Gastrocnemius medialis (tissue), 4 donors: ENCODE data around the gene LTBP4. TPM values are rescaled to one million over a fixed set of nuclear protein-coding genes. Genes with fewer than 3 reads are reported as not detected.

Experiments used
- ATAC-seq, 2 donors: fragments of 150-250 bp; one replicate each; pipeline ENCODE4 v1.9.1; 2016
- DNase-seq, 2 donors: peaks; one replicate each; pipeline ENCODE4 v3.0.0-alpha.2; 2019
- H3K27ac ChIP-seq, 4 donors: fragments of 200-600 bp; sonication (generic); 1 replicate in 1 of 4; 2 replicates in 3 of 4; pipeline ENCODE4 v1.5.1; 2016 to 2018; ENCODE audit warnings: mild to moderate bottlenecking in 2 of 4, moderate library complexity in 1 of 4
- H3K27me3 ChIP-seq, 3 donors: fragments of 200-600 bp; sonication (generic) in 2 of 3; 1 replicate in 1 of 3; 2 replicates in 2 of 3; pipeline versions ENCODE4 v1.5.1 to v1.6.0; 2016 to 2019; ENCODE audit warnings: mild to moderate bottlenecking in 1 of 3, moderate library complexity in 1 of 3
- H3K36me3 ChIP-seq, 2 donors: fragments of 200-600 bp; sonication (generic) in 1 of 2; one replicate each; pipeline ENCODE4 v1.5.1; 2017 to 2018
- H3K4me1 ChIP-seq, 2 donors: fragments of 200-600 bp; sonication (generic) in 1 of 2; one replicate each; pipeline ENCODE4 v1.5.1; 2016 to 2017; ENCODE audit warnings: mild to moderate bottlenecking in 2 of 2
- H3K4me3 ChIP-seq, 4 donors: fragments of 200-600 bp; sonication (generic) in 3 of 4; 1 replicate in 1 of 4; 2 replicates in 3 of 4; pipeline ENCODE4 v1.5.1; 2016 to 2019; ENCODE audit warnings: mild to moderate bottlenecking in 2 of 4
- H3K9me3 ChIP-seq, 3 donors: fragments of 200-600 bp; sonication (generic) in 2 of 3; 1 replicate in 1 of 3; 2 replicates in 2 of 3; pipeline ENCODE4 v1.5.1; 2016 to 2019
- CTCF ChIP-seq, 5 experiments: fragments of 450-650 bp in 3 of 5; fragments of 200-600 bp in 2 of 5; sonication (generic) in 2 of 5; IDR thresholded peaks in 4 of 5; conservative IDR thresholded peaks in 1 of 5; 1 replicate in 4 of 5; 2 replicates in 1 of 5; pipeline ENCODE4 v1.5.1; 2016 to 2019; ENCODE audit warnings: antibody characterized with exemption in 5 of 5, mild to moderate bottlenecking in 3 of 5, moderate library complexity in 3 of 5
- POLR2A ChIP-seq, 2 donors: fragments of 450-650 bp; IDR thresholded peaks; one replicate each; pipeline ENCODE4 v1.6.1; 2017; ENCODE audit warnings: antibody characterized with exemption in 2 of 2, mild to moderate bottlenecking in 2 of 2, moderate library complexity in 2 of 2
- in situ Hi-C, 4 donors: fragments of 200-750 bp; cut with MboI; loops; one replicate each; pipeline versions ENCODE4 v1.15.0 to v1.8.0; 2017; ENCODE audit warnings: low sequenced_read_pairs in 4 of 4
- intact Hi-C: fragments of 100-400 bp; cut with DNase I; formaldehyde crosslinking; loops from one replicate; pipeline ENCODE4 v1.15.1; 2023; ENCODE audit warnings: low total_unique reads
- total RNA-seq, 4 donors: library from RNA; depleted of rRNA; stranded (reverse); fragments of >200 nt; gene quantifications; one replicate each; pipeline versions ENCODE4 v1.1.0 to v1.2.3, GENCODE V29; 2016

LTBP4 gene
- total RNA-seq, 4 donors from 2014 or later, result 34.4 to 46.7 (median 40.5) TPM

GRCh38 chr19:40677156-40677555, 76.0 kb downstream of the LTBP4 start:
- Histone ChIP-seq H3K4me3 (no peak overlapping the region), H3K27me3 (no peaks in the 10 kb centered on the region), H3K4me1 (peaks cover 0 to 4% of the 10 kb centered on the region in 2 donors), H3K27ac (no peak overlapping the region), H3K36me3 (peaks cover 0 to 77% of the 10 kb centered on the region in 2 donors), H3K9me3 (no peaks in the 10 kb centered on the region)
- ATAC-seq (no peak), DNase-seq (no peak)
- TF ChIP-seq CTCF (IDR thresholded peaks at IDR 0.05 in 4 of 5, conservative IDR thresholded peaks at IDR 0.05 in 1 of 5) (no peak), POLR2A (IDR thresholded peaks at IDR 0.05) (no peak)
- intact Hi-C loops, result no loop called here
- in situ Hi-C loops, result no loop called here

Other genes starting within 250 kb of the LTBP4 start
- gene HIPK4, start 211.2 kb upstream of the LTBP4 start, total RNA-seq, result under 1 TPM in 2 of 4 donors, not detected in 2; 0.20 to 0.39 TPM
- gene PRX, start 188.0 kb upstream of the LTBP4 start, total RNA-seq, result 1 to 10 TPM; 2.4 to 4.2 (median 3.2) TPM
- gene SERTAD1, start 175.4 kb upstream of the LTBP4 start, total RNA-seq, result 10 to 100 TPM; 15.3 to 18.3 (median 16.0) TPM
- 10 to 100 TPM; 12.7 to 24.4 (median 18.1) TPM for gene SERTAD3, start 157.0 kb upstream of the LTBP4 start, total RNA-seq
- gene BLVRB, start 135.6 kb upstream of the LTBP4 start, total RNA-seq, result 100 to 1,000 TPM; 254 to 679 (median 280) TPM
- 1 to 10 TPM in 3 of 4 donors, under 1 TPM in 1; 0.86 to 5.9 (median 2.4) TPM for gene SPTBN4, start 134.4 kb upstream of the LTBP4 start, total RNA-seq
- gene SHKBP1, start 24.5 kb upstream of the LTBP4 start, total RNA-seq, result 10 to 100 TPM; 11.1 to 24.5 (median 23.6) TPM
- gene NUMBL, start 89.3 kb downstream of the LTBP4 start, total RNA-seq, result 10 to 100 TPM in 3 of 4 donors, 1 to 10 TPM in 1; 5.5 to 16.7 (median 14.1) TPM
- gene COQ8B, start 115.5 kb downstream of the LTBP4 start, total RNA-seq, result 10 to 100 TPM; 14.9 to 30.7 (median 20.2) TPM
- gene ITPKC, start 115.7 kb downstream of the LTBP4 start, total RNA-seq, result 10 to 100 TPM; 14.9 to 34.5 (median 21.8) TPM
- 10 to 100 TPM in 1 of 4 donors, 1 to 10 TPM in 3; 4.2 to 14.6 (median 6.2) TPM for gene ACTMAP, start 149.1 kb downstream of the LTBP4 start, total RNA-seq
- 10 to 100 TPM; 24.3 to 35.2 (median 27.3) TPM for gene SNRPA, start 149.8 kb downstream of the LTBP4 start, total RNA-seq
- not detected for gene MIA, start 174.2 kb downstream of the LTBP4 start, total RNA-seq
- 10 to 100 TPM; 14.9 to 27.2 (median 19.7) TPM for gene RAB4B, start 176.9 kb downstream of the LTBP4 start, total RNA-seq
- 10 to 100 TPM; 42.7 to 56.6 (median 47.9) TPM for gene EGLN2, start 197.8 kb downstream of the LTBP4 start, total RNA-seq
- gene CYP2A6, start 249.1 kb downstream of the LTBP4 start, total RNA-seq, result under 1 TPM in 2 of 4 donors, not detected in 2; 0.16 to 0.20 TPM